ENCODE measurements around the gene CFAP97D1. TPM values are rescaled to one million over a fixed set of nuclear protein-coding genes. Genes with fewer than 3 reads are reported as not detected.

The CFAP97D1 gene
- polyA plus RNA-seq, 2 of the 4 experiments (the other 2 are of a cell fraction), result not detected

DNA sequence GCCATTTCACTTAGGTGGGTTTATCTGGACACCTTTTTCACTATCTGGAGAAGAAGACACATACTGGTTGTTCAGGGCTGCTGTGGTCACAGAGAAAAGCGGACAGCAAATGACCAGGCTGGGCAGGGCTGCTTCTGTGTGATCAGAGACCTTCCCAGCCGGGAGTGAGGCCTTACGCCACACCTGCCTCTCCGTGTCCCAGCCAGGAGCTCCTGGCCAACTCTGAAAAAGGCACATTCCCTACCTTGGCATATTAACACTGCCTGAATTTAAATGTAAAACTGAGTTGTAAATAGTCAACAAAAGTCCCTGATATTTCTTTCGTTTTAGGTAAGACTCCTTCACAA lies 12.5 kb upstream of the CFAP97D1 start:
- POLR2A ChIA-PET, result interaction anchor here (1.0 to 2.9 kb wide), 3 partner anchors 11 to 78 kb away, joined by 3 to 11 read pairs (median 3); partner anchors contain the start of gene DUSP3
- H3K4me1 ChIP-seq, result peaks cover 8% of the 10 kb centered on the region
- H3K4me3 ChIP-seq, result no peak overlapping the region
- DNase-seq (ENCODE audit: low read depth in 1 of 2, low spot score in 1 of 2), result no peak
- H3K4me2 ChIP-seq, result no peak overlapping the region
- peak in 1 of 2 experiments; percentile 25; a peak in 1 of 6 replicates for ATAC-seq
- H3K27ac ChIP-seq, result no peak overlapping the region
- no peaks in the 10 kb centered on the region for H3K9me3 ChIP-seq
- WGBS (ENCODE audit: missing lambda C conversion rate), result 74% methylated on average over 5 of the region's 5 CpGs
- no peak for TF ChIP-seq CEBPB (IDR thresholded peaks at IDR 0.05)
- TF ChIP-seq ZC3H11A (IDR thresholded peaks at IDR 0.05), result no peak
- no peak for TF ChIP-seq JUNB (IDR thresholded peaks at IDR 0.05)
- TF ChIP-seq EHMT2 (IDR thresholded peaks at IDR 0.05; ENCODE audit: low read depth), result no peak
- no peak for TF ChIP-seq POLR2AphosphoS2 (conservative IDR thresholded peaks at IDR 0.05; ENCODE audit: low read length)
- no peak for TF ChIP-seq FOXS1 (CRISPR knock-in tag; IDR thresholded peaks at IDR 0.05)
- TF ChIP-seq KDM1A (IDR thresholded peaks at IDR 0.05; ENCODE audit: low read depth), result no peak
- no peak for TF ChIP-seq CBX8 (IDR thresholded peaks at IDR 0.05)
- no peak for TF ChIP-seq JUN (IDR thresholded peaks at IDR 0.05)
- TF ChIP-seq FOSB (CRISPR knock-in tag; IDR thresholded peaks at IDR 0.05), result no peak
- TF ChIP-seq FOSL2 (IDR thresholded peaks at IDR 0.05), result no peak
- TF ChIP-seq FOSL2 (CRISPR knock-in tag; IDR thresholded peaks at IDR 0.05), result no peak
- TF ChIP-seq, protein P1, sequence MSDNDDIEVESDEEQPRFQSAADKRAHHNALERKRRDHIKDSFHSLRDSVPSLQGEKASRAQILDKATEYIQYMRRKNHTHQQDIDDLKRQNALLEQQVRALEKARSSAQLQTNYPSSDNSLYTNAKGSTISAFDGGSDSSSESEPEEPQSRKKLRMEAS (IDR thresholded peaks at IDR 0.05), result no peak
- no peak for TF ChIP-seq RFX5 (IDR thresholded peaks at IDR 0.05)
- no peak for TF ChIP-seq RNF2 (IDR thresholded peaks at IDR 0.05; ENCODE audit: borderline replicate concordance, low read depth)
- no peak for TF ChIP-seq SREBF2 (IDR thresholded peaks at IDR 0.05)
- TF ChIP-seq MYC (IDR thresholded peaks at IDR 0.05; ENCODE audit: borderline replicate concordance, low read length), result no peak
- TF ChIP-seq CTCF (IDR thresholded peaks at IDR 0.05), result no peak
- TF ChIP-seq TFCP2L1 (CRISPR knock-in tag; IDR thresholded peaks at IDR 0.05), result no peak
- CTCF ChIA-PET, result interaction anchor here (0.7 to 13.9 kb wide), 31 partner anchors 8 to 349 kb away, joined by 3 to 220 read pairs (median 4); partner anchors contain the start of genes CD300LG, CFAP97D1, DUSP3 and SOST
- no peak for FAIRE-seq

DNA sequence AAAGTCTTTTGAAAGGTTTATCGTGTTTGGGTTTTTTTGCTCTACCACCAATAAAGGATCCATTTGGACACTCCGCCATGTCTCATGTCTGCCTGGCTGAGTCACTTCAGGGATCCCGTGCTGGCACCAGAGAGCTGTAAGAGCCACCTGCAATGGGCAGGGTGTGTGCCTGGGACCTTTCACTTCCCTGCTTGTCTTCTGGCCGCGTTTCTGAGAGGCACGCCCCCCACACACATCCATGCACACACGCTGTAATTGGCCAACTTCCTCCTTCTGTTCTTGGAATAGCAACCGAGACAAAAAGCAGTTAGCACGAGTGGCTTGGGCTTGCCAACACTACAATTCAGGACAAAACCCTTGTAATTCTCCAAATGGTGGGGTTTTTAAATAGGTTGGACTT lies 11.9 kb upstream of the CFAP97D1 start:
- no peak overlapping the region for H3K4me3 ChIP-seq
- POLR2A ChIA-PET, result interaction anchor here (2.9 kb wide), 1 partner anchor 10 kb away, joined by 11 read pairs; the partner anchor contains the start of gene DUSP3
- no peak overlapping the region for H3K4me2 ChIP-seq
- 91% methylated on average over 9 of the region's 9 CpGs for WGBS (ENCODE audit: missing lambda C conversion rate)
- DNase-seq (ENCODE audit: low read depth in 1 of 2, low spot score in 1 of 2) (no peak), ATAC-seq (no peak), FAIRE-seq (no peak)
- CTCF ChIA-PET, result interaction anchor here (2.0 to 13.9 kb wide), 5 partner anchors 11 to 191 kb away, joined by 9 to 220 read pairs (median 25); partner anchors contain the start of genes CD300LG, CFAP97D1 and SOST
- no peak for TF ChIP-seq BHLHE40 (IDR thresholded peaks at IDR 0.05; ENCODE audit: low read depth, low read length)
- TF ChIP-seq POLR2A (IDR thresholded peaks at IDR 0.05; ENCODE audit: low read length), result no peak
- no peak for TF ChIP-seq RFX5 (IDR thresholded peaks at IDR 0.05)
- H3K27ac ChIP-seq, result no peak overlapping the region
- peaks cover 15% of the 10 kb centered on the region for H3K4me1 ChIP-seq
- no peaks in the 10 kb centered on the region for H3K9me3 ChIP-seq

DNA sequence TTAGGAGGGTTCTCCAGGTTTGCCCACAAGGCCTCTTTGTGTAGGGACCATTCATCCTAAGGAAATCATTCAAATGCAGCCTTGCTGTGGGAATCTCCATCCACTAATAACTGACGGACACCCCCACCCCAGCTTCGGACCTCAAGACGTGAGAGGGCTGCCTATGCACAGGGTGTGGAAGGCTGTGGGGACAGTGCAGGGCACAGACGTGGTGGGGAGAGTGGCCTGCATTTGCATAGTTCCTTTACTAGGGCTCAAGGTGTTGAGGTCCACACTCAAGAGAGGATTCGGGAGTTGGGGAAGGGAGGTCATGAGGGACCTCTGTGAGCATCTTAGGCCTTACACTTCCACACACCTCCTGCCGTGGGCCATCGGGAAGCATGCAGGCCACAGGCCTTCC lies 11.3 kb upstream of the CFAP97D1 start:
- FAIRE-seq (no peak), DNase-seq (ENCODE audit: low read depth in 1 of 2, low spot score in 1 of 2) (no peak), ATAC-seq (peak in 1 of 2 experiments; percentile 6; a peak in 1 of 6 replicates)
- Histone ChIP-seq H3K4me3 (no peak overlapping the region), H3K4me2 (no peak overlapping the region), H3K9me3 (no peaks in the 10 kb centered on the region), H3K27ac (no peak overlapping the region), H3K4me1 (peaks cover 18% of the 10 kb centered on the region)
- TF ChIP-seq, protein P1 (IDR thresholded peaks at IDR 0.05), result no peak
- TF ChIP-seq HMGXB4 (CRISPR knock-in tag; IDR thresholded peaks at IDR 0.05; ENCODE audit: borderline replicate concordance) (no peak), TP53 (CRISPR knock-in tag; IDR thresholded peaks at IDR 0.05) (no peak), POLR2A (IDR thresholded peaks at IDR 0.05; ENCODE audit: low read length) (no peak)
- ChIA-PET POLR2A (no interaction called here), CTCF (interaction anchor here (1.0 to 2.5 kb wide), 3 partner anchors 8 to 192 kb away, joined by 4 to 34 read pairs (median 8); no protein-coding TSS in a partner anchor)
- 94% methylated on average over 7 of the region's 7 CpGs for WGBS (ENCODE audit: missing lambda C conversion rate)

All from A549 (cell line).